CD4-positive, alpha-beta T cell treated with Interferon alpha-2 for 1 hour (primary cell): ENCODE data around the gene RAB6B.

ENCODE experiments used
- DNase-seq, 2 donors: peaks; one replicate each; pipeline ENCODE4 v3.0.0-alpha.2; 2020 to 2022

Gene RAB6B

GRCh38 chr3:133895208-133896001 is at the start of gene RAB6B:
RAB6B (minus strand) TSS chr3:133895882; CDS start chr3:133895466, 416 bp downstream.
- DNase-seq = no peak

GRCh38 chr3:133944641-133945380 is 49.1 kb upstream of the RAB6B start:
- DNase-seq = no peak

- DNase-seq = no peak
Observed at GRCh38 chr3:133944181-133944580, 48.5 kb upstream of the RAB6B start.

GRCh38 chr3:133943639-133944141 is 48.0 kb upstream of the RAB6B start:
- no peak for DNase-seq

GRCh38 chr3:133943031-133943535 is 47.4 kb upstream of the RAB6B start:
- DNase-seq = no peak

GRCh38 chr3:133941415-133941821 is 45.7 kb upstream of the RAB6B start:
- no peak for DNase-seq

GRCh38 chr3:133940536-133940935 is 44.9 kb upstream of the RAB6B start:
- DNase-seq = no peak

GRCh38 chr3:133939463-133939835 is 43.8 kb upstream of the RAB6B start:
- DNase-seq = no peak

- DNase-seq = no peak
Observed at GRCh38 chr3:133938770-133939462, 43.2 kb upstream of the RAB6B start.

GRCh38 chr3:133937756-133938601 is 42.3 kb upstream of the RAB6B start:
- no peak for DNase-seq

- DNase-seq = no peak
Observed at GRCh38 chr3:133937061-133937686, 41.5 kb upstream of the RAB6B start.

- DNase-seq = no peak
Observed at GRCh38 chr3:133935843-133936769, 40.4 kb upstream of the RAB6B start.

GRCh38 chr3:133934996-133935842 is 39.5 kb upstream of the RAB6B start:
- DNase-seq = no peak

GRCh38 chr3:133934073-133934970 is 38.6 kb upstream of the RAB6B start:
- no peak for DNase-seq

GRCh38 chr3:133933097-133934024 is 37.7 kb upstream of the RAB6B start:
- DNase-seq = no peak

GRCh38 chr3:133932009-133932408 is 36.3 kb upstream of the RAB6B start:
- no peak for DNase-seq

- no peak for DNase-seq
Observed at GRCh38 chr3:133931084-133931483, 35.4 kb upstream of the RAB6B start.
